Activated CD4-positive, alpha-beta T cell treated with anti-CD3 and anti-CD28 coated beads, Interleukin-2, amount 50 U/mL, for 1 hour (primary cell): ENCODE results near the gene GLOD5.

Source experiments
- DNase-seq: peaks from one replicate; pipeline ENCODE4 v3.0.0-alpha.2; 2020

GLOD5 gene

GRCh38 chrX:48761674-48762471 lies at the start of gene GLOD5:
Gene GLOD5 (plus strand): TSS chrX:48761747. CDS start chrX:48761791, 44 bp downstream.
- no peak for DNase-seq

GRCh38 chrX:48711929-48712505 lies 49.5 kb upstream of the GLOD5 start:
- no peak for DNase-seq

- no peak for DNase-seq
Observed at GRCh38 chrX:48713847-48714246, 47.7 kb upstream of the GLOD5 start.

GRCh38 chrX:48714573-48714972 lies 47.0 kb upstream of the GLOD5 start:
- DNase-seq: no peak

GRCh38 chrX:48715072-48715471 lies 46.5 kb upstream of the GLOD5 start:
- no peak for DNase-seq

- DNase-seq: no peak
Observed at GRCh38 chrX:48715876-48716502, 45.6 kb upstream of the GLOD5 start.

GRCh38 chrX:48719958-48720357 lies 41.6 kb upstream of the GLOD5 start:
- no peak for DNase-seq

- DNase-seq: no peak
Observed at GRCh38 chrX:48720577-48721250, 40.8 kb upstream of the GLOD5 start.

GRCh38 chrX:48721916-48722315 lies 39.6 kb upstream of the GLOD5 start:
- DNase-seq: no peak

GRCh38 chrX:48726596-48726995 lies 35.0 kb upstream of the GLOD5 start:
- DNase-seq: no peak

GRCh38 chrX:48728653-48729052 lies 32.9 kb upstream of the GLOD5 start:
- no peak for DNase-seq

- no peak for DNase-seq
Observed at GRCh38 chrX:48736303-48736702, 25.2 kb upstream of the GLOD5 start.

- DNase-seq: no peak
Observed at GRCh38 chrX:48736878-48737212, 24.7 kb upstream of the GLOD5 start.

- DNase-seq: peak; percentile 79
Observed at GRCh38 chrX:48737213-48737938, 24.2 kb upstream of the GLOD5 start.

GRCh38 chrX:48737940-48738339 lies 23.6 kb upstream of the GLOD5 start:
- no peak for DNase-seq

GRCh38 chrX:48741834-48742233 lies 19.7 kb upstream of the GLOD5 start:
- DNase-seq: no peak

GRCh38 chrX:48745222-48745621 lies 16.3 kb upstream of the GLOD5 start:
- DNase-seq: no peak

- DNase-seq: no peak
Observed at GRCh38 chrX:48747415-48748016, 14.0 kb upstream of the GLOD5 start.

- no peak for DNase-seq
Observed at GRCh38 chrX:48749182-48749581, 12.4 kb upstream of the GLOD5 start.

- DNase-seq: no peak
Observed at GRCh38 chrX:48751343-48751742, 10.2 kb upstream of the GLOD5 start.

GRCh38 chrX:48752498-48752897 lies 9.0 kb upstream of the GLOD5 start:
- DNase-seq: no peak

GRCh38 chrX:48753708-48754228 lies 7.8 kb upstream of the GLOD5 start:
- DNase-seq: no peak
